Stomach (tissue), 9 donors: ENCODE data around the gene SLC39A1. TPM values are rescaled to one million over a fixed set of nuclear protein-coding genes. Genes with fewer than 3 reads are reported as not detected.
"Not testable (repeated sequence)": the region's sequence is repeated elsewhere in the genome, so short reads cannot be mapped to it uniquely, and the experiment has no call there.

Experiments
- DNase-seq, 2 donors: peaks; one replicate each; pipeline versions ENCODE4 v3.0.0 to v3.0.0-alpha.2; 2013 to 2019
- H3K27ac ChIP-seq, 5 donors: fragments of 200-600 bp in 4 of 5; sonication (generic) in 4 of 5; one replicate each; pipeline ENCODE4 v1.5.1; 2013 to 2019; ENCODE audit warnings: mild to moderate bottlenecking in 1 of 5, moderate library complexity in 1 of 5
- H3K27me3 ChIP-seq, 3 donors: fragments of 200-600 bp; sonication (generic); one replicate each; pipeline ENCODE4 v1.5.1; 2017 to 2019; ENCODE audit warnings: mixed run types in 1 of 3
- H3K36me3 ChIP-seq, 4 donors: fragments of 200-600 bp; sonication (generic); 1 replicate in 3 of 4; 2 replicates in 1 of 4; pipeline ENCODE4 v1.5.1; 2016 to 2019
- H3K4me1 ChIP-seq, 4 donors: fragments of 200-600 bp; sonication (generic); one replicate each; pipeline ENCODE4 v1.5.1; 2016 to 2019
- H3K4me3 ChIP-seq, 4 donors: fragments of 200-600 bp; sonication (generic) in 3 of 4; one replicate each; pipeline ENCODE4 v1.5.1; 2016 to 2019; ENCODE audit warnings: mild to moderate bottlenecking in 1 of 4
- H3K9me3 ChIP-seq, 4 donors: fragments of 200-600 bp; sonication (generic); one replicate each; pipeline ENCODE4 v1.5.1; 2016 to 2019
- EP300 ChIP-seq: sonication (generic); formaldehyde crosslinking; IDR thresholded peaks from one replicate; pipeline ENCODE4 v1.6.1; 2017; ENCODE audit warnings: antibody characterized with exemption
- POLR2A ChIP-seq, 4 donors: fragments of 450-650 bp; IDR thresholded peaks; one replicate each; pipeline ENCODE4 v1.6.1; 2016; ENCODE audit warnings: antibody characterized with exemption in 4 of 4, control low read depth in 2 of 4, mild to moderate bottlenecking in 1 of 4, moderate library complexity in 1 of 4
- POLR2AphosphoS5 ChIP-seq, 3 donors: sonication (generic); formaldehyde crosslinking; IDR thresholded peaks; one replicate each; pipeline ENCODE4 v1.6.1; 2016; ENCODE audit warnings: antibody characterized with exemption in 3 of 3
- WGBS, 5 donors: extraction: QIAGEN DNeasy Blood & Tissue Kit in 3 of 5; methylation state at CpG; one replicate each; pipeline versions ENCODE4 v1.1.5 to v1.1.7; 2013 to 2018; 5-methylcytosine and 5-hydroxymethylcytosine counted together
- intact Hi-C: fragments of 100-400 bp; cut with DNase I; formaldehyde crosslinking; loops from one replicate; pipeline ENCODE4 v1.15.1; 2023; ENCODE audit warnings: low total_unique reads
- polyA plus RNA-seq, 3 donors: library from polyadenylated mRNA; stranded (reverse); fragments of 200-250 nt; gene quantifications; one replicate each; pipeline ENCODE4 v1.2.3, GENCODE V29; 2013
- small RNA-seq, 4 donors: library from RNA; depleted of rRNA; stranded (forward); fragments of <200 nt; gene quantifications; one replicate each; pipeline ENCODE3, GENCODE V24; 2016
- total RNA-seq, 5 donors: library from RNA; depleted of rRNA; stranded (reverse); fragments of >200 nt; gene quantifications; one replicate each; pipeline versions ENCODE4 v1.1.0 to v1.2.3, GENCODE V29; 2014 to 2016
- TF ChIP-seq, protein P1 (sequence below), 7 experiments: fragments of 450-650 bp in 4 of 7; fragments of 200-600 bp in 3 of 7; sonication (generic) in 3 of 7; IDR thresholded peaks; one replicate each; pipeline ENCODE4 v1.5.1; 2016 to 2019; ENCODE audit warnings: antibody characterized with exemption in 7 of 7, control low read depth in 2 of 7, mild to moderate bottlenecking in 1 of 7
- donor health status: healthy with polysubstance abuse.
- donor health status: Bipolar disorder and iron deficiency.
- donor health status: healthy.

Gene SLC39A1
- total and polyA plus RNA-seq, 8 donors: 6.4 to 80.6 (median 34.9) TPM

- Histone ChIP-seq H3K9me3 (no peaks in the 10 kb centered on the region), H3K36me3 (peaks cover 0 to 13% (median 7%) of the 10 kb centered on the region in 4 donors), H3K27me3 (no peaks in the 10 kb centered on the region), H3K4me1 (peaks cover 31 to 70% (median 53%) of the 10 kb centered on the region in 4 donors), H3K27ac (peak overlapping the region in 3 of 5 donors; percentile 19 to 93 (median 34)), H3K4me3 (peak overlapping the region in 2 of 4 donors; percentile 90 to 93)
- 42 to 51% (median 45%) methylated on average over 4 of the region's 4 CpGs for WGBS, 5 donors
- DNase-seq: peak in 1 of 2 donors; percentile 39
- TF ChIP-seq POLR2A (IDR thresholded peaks at IDR 0.05) (no peak), POLR2AphosphoS5 (IDR thresholded peaks at IDR 0.05) (no peak), EP300 (no peak)
- TF ChIP-seq, protein P1, sequence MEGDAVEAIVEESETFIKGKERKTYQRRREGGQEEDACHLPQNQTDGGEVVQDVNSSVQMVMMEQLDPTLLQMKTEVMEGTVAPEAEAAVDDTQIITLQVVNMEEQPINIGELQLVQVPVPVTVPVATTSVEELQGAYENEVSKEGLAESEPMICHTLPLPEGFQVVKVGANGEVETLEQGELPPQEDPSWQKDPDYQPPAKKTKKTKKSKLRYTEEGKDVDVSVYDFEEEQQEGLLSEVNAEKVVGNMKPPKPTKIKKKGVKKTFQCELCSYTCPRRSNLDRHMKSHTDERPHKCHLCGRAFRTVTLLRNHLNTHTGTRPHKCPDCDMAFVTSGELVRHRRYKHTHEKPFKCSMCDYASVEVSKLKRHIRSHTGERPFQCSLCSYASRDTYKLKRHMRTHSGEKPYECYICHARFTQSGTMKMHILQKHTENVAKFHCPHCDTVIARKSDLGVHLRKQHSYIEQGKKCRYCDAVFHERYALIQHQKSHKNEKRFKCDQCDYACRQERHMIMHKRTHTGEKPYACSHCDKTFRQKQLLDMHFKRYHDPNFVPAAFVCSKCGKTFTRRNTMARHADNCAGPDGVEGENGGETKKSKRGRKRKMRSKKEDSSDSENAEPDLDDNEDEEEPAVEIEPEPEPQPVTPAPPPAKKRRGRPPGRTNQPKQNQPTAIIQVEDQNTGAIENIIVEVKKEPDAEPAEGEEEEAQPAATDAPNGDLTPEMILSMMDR (IDR thresholded peaks at IDR 0.05): no peak
- intact Hi-C loops: no loop called here
Measured at GRCh38 chr1:153919876-153920852, 43.2 kb downstream of the SLC39A1 start.

DNA sequence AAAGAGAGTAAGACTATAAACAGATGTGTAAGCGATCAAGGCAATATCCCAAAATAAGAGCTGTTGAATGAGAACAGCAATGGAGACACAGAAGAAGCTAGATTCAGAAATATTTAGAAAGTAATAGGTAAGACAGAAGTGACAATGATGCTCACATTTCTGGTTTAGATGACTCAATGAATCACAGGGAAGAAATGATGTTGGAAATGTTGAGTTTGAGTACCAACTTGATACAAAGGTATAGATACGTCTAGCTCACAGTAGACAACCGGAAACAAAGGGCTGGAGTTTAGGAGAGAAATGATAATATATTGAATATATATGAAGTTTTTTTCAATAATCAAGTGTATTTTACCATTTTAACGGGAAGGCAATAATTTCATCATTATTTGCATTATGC is 47.0 kb downstream of the SLC39A1 start:
- Histone ChIP-seq H3K4me1 (peaks cover 17 to 79% (median 52%) of the 10 kb centered on the region in 4 donors), H3K4me3 (no peak overlapping the region), H3K36me3 (peaks cover 0 to 22% (median 12%) of the 10 kb centered on the region in 4 donors), H3K27me3 (no peaks in the 10 kb centered on the region), H3K9me3 (no peaks in the 10 kb centered on the region), H3K27ac (no peak overlapping the region)
- TF ChIP-seq, protein P1 (IDR thresholded peaks at IDR 0.05): no peak
- no peak for TF ChIP-seq POLR2A (IDR thresholded peaks at IDR 0.05)
- no peak for TF ChIP-seq EP300
- TF ChIP-seq POLR2AphosphoS5 (IDR thresholded peaks at IDR 0.05): no peak
- intact Hi-C loops: no loop called here
- WGBS, 5 donors: 80 to 92% (median 85%) methylated on average over 4 of the region's 4 CpGs
- no peak for DNase-seq

DNA sequence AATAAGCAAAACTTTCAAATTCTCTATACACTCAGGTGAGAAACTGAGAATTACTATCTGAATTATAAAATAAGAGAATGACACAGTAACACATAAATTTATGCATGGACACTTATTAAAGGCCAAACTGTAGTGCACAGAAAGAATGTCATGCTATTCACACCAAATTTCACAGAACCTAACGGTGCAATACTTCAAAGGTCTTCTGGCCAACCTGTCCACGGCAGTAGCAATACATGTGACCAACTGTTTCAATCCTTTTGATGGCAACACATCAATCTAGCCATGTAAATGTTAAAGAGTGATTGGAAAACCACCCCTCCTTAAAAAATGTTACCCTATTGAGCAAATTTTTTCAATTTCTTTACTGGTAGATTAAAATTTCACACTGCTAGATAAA is 51.0 kb downstream of the SLC39A1 start:
- 55 to 75% (median 65%) methylated on average over 2 of the region's 2 CpGs for WGBS, 5 donors
- peaks cover 0 to 31% (median 18%) of the 10 kb centered on the region in 4 donors for H3K36me3 ChIP-seq
- TF ChIP-seq POLR2A (IDR thresholded peaks at IDR 0.05): no peak
- no peaks in the 10 kb centered on the region for H3K9me3 ChIP-seq
- DNase-seq: no peak
- H3K4me3 ChIP-seq: no peak overlapping the region
- H3K27ac ChIP-seq: no peak overlapping the region
- intact Hi-C loops: no loop called here
- H3K4me1 ChIP-seq: peaks cover 0 to 60% (median 19%) of the 10 kb centered on the region in 4 donors
- H3K27me3 ChIP-seq: no peaks in the 10 kb centered on the region

DNA sequence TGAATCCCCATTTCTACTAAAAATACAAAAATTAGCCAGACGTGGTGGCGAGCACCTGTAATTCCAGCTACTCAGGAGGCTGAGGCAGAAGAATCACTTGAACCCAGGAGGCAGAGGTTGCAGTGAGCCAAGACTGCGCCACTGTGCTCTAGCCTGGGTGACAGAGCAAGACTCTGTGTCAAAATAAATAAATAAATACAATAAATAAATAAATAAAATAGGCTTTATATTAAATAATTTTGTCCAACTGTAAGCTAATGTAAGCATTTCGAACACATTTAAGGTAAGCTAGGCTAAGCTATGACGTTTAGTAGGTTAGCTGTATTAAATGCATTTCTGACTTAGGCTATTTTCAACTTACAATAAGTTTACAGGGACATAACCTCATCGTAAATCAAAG is 52.8 kb downstream of the SLC39A1 start:
- H3K27me3 ChIP-seq, H3K9me3 ChIP-seq, DNase-seq, H3K4me3 ChIP-seq, H3K27ac ChIP-seq, intact Hi-C loops: not testable (repeated sequence)
- Histone ChIP-seq H3K4me1 (peaks cover 0 to 47% (median 19%) of the 10 kb centered on the region in 4 donors), H3K36me3 (peaks cover 0 to 30% (median 20%) of the 10 kb centered on the region in 4 donors)
- 86 to 90% (median 87%) methylated on average over 6 of the region's 6 CpGs for WGBS, 5 donors

Small RNAs within 50 kb of the gene (small RNA-seq; reads per million reads assigned to genes)
- 0 to 0.30 (median 0.03) reads per million in 4 donors for gene MIR6737

Other genes starting within 250 kb of the SLC39A1 start
- 10 to 100 TPM; 28.1 to 48.2 (median 39.4) TPM for gene INTS3, start 235.5 kb downstream of the SLC39A1 start, total RNA-seq
- gene INTS3, start 235.5 kb downstream of the SLC39A1 start, polyA plus RNA-seq: 10 to 100 TPM; 11.0 to 39.2 (median 19.1) TPM
- 10 to 100 TPM; 14.9 to 89.9 (median 62.2) TPM for gene SLC27A3, start 188.1 kb downstream of the SLC39A1 start, total RNA-seq
- gene SLC27A3, start 188.1 kb downstream of the SLC39A1 start, polyA plus RNA-seq: 10 to 100 TPM; 17.4 to 86.8 (median 44.1) TPM
- 10 to 100 TPM; 15.8 to 26.3 (median 18.1) TPM for gene GATAD2B, start 40.6 kb downstream of the SLC39A1 start, total RNA-seq
- 1 to 10 TPM; 2.7 to 3.4 (median 3.2) TPM for gene GATAD2B, start 40.6 kb downstream of the SLC39A1 start, polyA plus RNA-seq
- 10 to 100 TPM; 20.9 to 73.0 (median 36.6) TPM for gene DENND4B, start 16.8 kb downstream of the SLC39A1 start, total RNA-seq
- 10 to 100 TPM; 11.8 to 19.9 (median 14.1) TPM for gene DENND4B, start 16.8 kb downstream of the SLC39A1 start, polyA plus RNA-seq
- 10 to 100 TPM in 2 of 5 donors, 1 to 10 TPM in 3; 1.4 to 49.6 (median 8.0) TPM for gene CRTC2, start 4.9 kb downstream of the SLC39A1 start, total RNA-seq
- 10 to 100 TPM; 26.9 to 31.1 (median 27.1) TPM for gene CRTC2, start 4.9 kb downstream of the SLC39A1 start, polyA plus RNA-seq
- 10 to 100 TPM in 1 of 5 donors, 1 to 10 TPM in 3, not detected in 1; 2.7 to 16.7 (median 7.3) TPM for gene CREB3L4, start 4.4 kb upstream of the SLC39A1 start, total RNA-seq
- gene CREB3L4, start 4.4 kb upstream of the SLC39A1 start, polyA plus RNA-seq: 10 to 100 TPM; 10.9 to 32.9 (median 11.8) TPM
- gene JTB, start 14.1 kb upstream of the SLC39A1 start, total RNA-seq: 100 to 1,000 TPM; 130 to 859 (median 234) TPM
- 100 to 1,000 TPM; 214 to 340 (median 237) TPM for gene JTB, start 14.1 kb upstream of the SLC39A1 start, polyA plus RNA-seq
- 10 to 100 TPM; 35.5 to 82.9 (median 43.7) TPM for gene RAB13, start 22.8 kb upstream of the SLC39A1 start, total RNA-seq
- gene RAB13, start 22.8 kb upstream of the SLC39A1 start, polyA plus RNA-seq: 100 to 1,000 TPM; 174 to 730 (median 364) TPM
- 1,000 to 10,000 TPM in 3 of 5 donors, 100 to 1,000 TPM in 1, 10 to 100 TPM in 1; 43.4 to 3,158 (median 1,583) TPM for gene RPS27, start 27.2 kb upstream of the SLC39A1 start, total RNA-seq
- over 10,000 TPM; 11,847 to 21,142 (median 13,702) TPM for gene RPS27, start 27.2 kb upstream of the SLC39A1 start, polyA plus RNA-seq
- under 1 TPM in 1 of 5 donors, not detected in 4; 0.18 TPM for gene NUP210L, start 191.5 kb upstream of the SLC39A1 start, total RNA-seq
- gene NUP210L, start 191.5 kb upstream of the SLC39A1 start, polyA plus RNA-seq: not detected
- gene TPM3, start 228.6 kb upstream of the SLC39A1 start, total RNA-seq: 100 to 1,000 TPM in 4 of 5 donors, 10 to 100 TPM in 1; 32.7 to 293 (median 214) TPM
- gene TPM3, start 228.6 kb upstream of the SLC39A1 start, polyA plus RNA-seq: 100 to 1,000 TPM; 101 to 364 (median 159) TPM
- not detected for gene CFAP141, start 242.8 kb upstream of the SLC39A1 start, total RNA-seq
- not detected for gene CFAP141, start 242.8 kb upstream of the SLC39A1 start, polyA plus RNA-seq